HG03460 (cell line): ENCODE results near the gene ATP11C.
A peak's percentile ranks its signal among the peaks of the same experiment; 100 is the strongest.
"Not testable (repeated sequence)": the region's sequence is repeated elsewhere in the genome, so short reads cannot be mapped to it uniquely, and the experiment has no call there.

Source experiments
- ATAC-seq: cut with Tn5 transposase; IDR thresholded peaks from one replicate; pipeline ENCODE4 v1.9.1; 2021; ENCODE audit not compliant: unreplicated experiment

Gene ATP11C

DNA sequence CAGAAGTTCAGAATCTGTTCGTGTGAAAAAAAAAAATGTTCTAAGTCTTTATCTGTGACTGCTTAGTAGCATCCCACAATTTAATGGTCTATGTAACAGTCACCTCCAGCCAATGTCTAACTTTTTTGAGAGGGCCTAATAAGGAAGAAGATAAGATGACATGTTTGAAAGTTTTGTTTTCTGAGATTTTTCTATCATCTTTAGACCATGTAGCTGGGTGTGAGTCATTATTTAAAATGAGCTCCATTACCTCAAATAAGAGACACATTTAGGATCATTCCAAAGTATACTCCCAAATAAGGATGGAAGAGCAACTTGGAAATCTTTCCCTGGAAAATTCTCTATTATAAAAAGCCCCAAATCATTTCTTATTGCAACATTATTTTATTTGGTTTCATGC is 196.7 kb downstream of the ATP11C start:
- ATAC-seq, result no peak

DNA sequence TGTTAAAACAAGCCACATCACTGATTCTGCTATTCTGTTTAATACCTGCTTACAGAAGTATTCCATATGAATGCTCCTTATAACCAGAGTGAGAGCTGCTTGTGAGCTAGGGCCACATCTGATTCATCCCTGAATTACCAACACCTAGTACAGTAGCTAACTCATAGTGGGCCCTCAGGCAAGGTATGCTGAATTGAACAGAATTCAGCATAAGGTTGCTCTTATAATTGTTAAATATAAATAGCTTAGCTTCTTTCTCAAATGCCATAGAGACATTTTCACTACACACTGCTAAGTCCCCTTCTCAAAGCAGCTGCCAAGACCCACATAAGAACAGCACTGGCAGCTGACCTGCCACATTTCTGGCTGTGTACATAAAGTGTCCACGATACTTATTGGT is 197.9 kb downstream of the ATP11C start:
- no peak for ATAC-seq

DNA sequence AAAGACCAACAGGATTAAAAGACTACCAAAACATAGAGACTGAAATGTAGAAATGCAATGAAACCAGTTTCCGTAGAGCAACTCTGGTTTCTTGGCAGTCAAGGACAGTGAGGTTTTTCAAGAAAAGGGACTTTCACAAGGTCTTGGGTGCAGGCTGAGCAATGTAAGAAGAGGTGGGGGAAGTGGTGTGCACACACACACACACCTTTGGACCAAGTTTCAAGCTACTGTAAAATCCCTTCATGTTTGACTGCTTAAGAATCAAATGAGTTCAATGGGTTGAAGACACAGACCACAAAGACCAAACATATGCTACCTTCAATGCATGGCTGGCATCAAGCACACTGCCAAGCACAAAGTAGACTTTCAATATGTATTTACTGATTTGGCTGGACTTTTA is 207.1 kb downstream of the ATP11C start:
- ATAC-seq, result peak; percentile 94

GRCh38 chrX:139724626-139725025 is 208.2 kb downstream of the ATP11C start:
- no peak for ATAC-seq

GRCh38 chrX:139720979-139721378 is 211.9 kb downstream of the ATP11C start:
- no peak for ATAC-seq

GRCh38 chrX:139720136-139720535 is 212.7 kb downstream of the ATP11C start:
- ATAC-seq, result no peak

DNA sequence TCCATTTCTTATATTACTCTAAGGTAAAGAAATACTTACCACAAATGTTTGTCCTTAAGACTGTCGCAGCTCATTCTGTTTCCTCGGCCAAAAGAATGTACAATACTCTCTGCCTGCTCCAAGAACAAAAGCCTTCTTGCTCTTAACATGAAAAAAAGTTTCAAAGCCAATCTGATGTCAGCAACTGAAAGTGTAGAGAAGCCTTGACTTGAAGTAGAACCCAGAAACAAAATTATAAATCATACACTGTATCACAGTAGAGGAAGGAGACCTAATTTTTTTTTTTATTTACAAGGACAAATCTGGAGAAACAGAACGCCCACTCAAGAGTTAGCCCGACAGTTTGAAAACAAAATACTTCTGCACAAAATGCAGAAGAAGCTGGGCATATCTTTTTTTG is 224.8 kb downstream of the ATP11C start, which contains the start of gene MCF2:
TSS of gene MCF2 (minus strand) at position 101 of the 400 bp plus-strand sequence. CDS start 56,423 bp downstream, outside the sequence.
- no peak for ATAC-seq

DNA sequence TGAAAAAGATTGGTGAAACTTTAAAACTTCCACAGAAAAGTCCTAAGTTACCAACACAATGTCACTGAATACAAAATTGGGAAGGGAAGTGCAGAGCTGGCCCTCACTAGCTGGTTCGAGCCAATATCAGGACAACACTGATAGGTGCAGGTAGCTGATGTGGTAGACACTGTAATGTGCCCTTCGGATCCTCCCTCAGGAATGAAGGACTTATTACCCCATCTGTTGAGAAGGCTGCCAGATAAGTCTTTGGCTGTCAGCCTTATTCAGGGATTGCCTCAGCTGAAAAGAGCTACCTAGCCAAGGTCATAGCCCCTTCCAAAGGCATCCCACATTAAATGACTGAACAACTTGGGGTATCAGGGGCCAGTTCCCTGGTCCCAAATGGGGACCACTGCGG is 230.2 kb downstream of the ATP11C start:
- ATAC-seq, result no peak

GRCh38 chrX:139692908-139693307 is 239.9 kb downstream of the ATP11C start:
- no peak for ATAC-seq

- no peak for ATAC-seq
Measured at GRCh38 chrX:139692506-139692849, 240.4 kb downstream of the ATP11C start.

DNA sequence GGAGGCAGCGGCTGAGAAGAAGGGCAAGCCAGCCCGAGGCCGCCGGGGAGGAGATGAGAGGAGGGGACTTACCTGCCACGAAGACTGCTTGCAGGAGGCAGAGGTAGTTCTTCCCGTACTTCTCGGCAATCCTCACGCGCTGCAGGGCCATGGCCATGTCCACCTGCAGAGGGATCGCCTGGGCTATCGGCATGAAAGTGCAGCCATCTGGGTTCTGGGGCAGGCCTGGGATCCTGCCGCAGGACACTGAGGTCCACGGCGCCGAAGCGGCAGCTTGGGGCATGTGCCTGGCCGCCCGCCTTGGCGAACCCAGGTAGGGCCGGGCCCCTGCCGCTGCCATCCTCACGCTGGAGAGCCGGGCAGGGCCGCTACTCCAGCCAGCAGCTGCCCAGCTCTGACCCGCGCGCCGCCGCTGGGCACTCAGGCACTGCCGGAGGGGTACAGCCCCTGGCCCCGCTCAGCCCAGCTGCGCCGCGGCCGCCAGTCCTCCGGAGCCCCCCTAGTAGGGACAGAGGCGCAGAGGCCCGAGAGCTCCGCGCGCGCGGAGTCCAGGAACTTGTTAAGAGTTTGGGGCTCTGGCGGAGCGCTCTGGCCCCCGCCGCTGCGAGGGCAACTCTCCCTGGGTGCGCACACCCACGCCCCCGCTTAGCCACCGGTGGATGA is 240.9 kb downstream of the ATP11C start:
- no peak for ATAC-seq

GRCh38 chrX:139691493-139691842 is 241.4 kb downstream of the ATP11C start:
- no peak for ATAC-seq

- not testable (repeated sequence) for ATAC-seq
Measured at GRCh38 chrX:139685175-139685574, 247.7 kb downstream of the ATP11C start.

DNA sequence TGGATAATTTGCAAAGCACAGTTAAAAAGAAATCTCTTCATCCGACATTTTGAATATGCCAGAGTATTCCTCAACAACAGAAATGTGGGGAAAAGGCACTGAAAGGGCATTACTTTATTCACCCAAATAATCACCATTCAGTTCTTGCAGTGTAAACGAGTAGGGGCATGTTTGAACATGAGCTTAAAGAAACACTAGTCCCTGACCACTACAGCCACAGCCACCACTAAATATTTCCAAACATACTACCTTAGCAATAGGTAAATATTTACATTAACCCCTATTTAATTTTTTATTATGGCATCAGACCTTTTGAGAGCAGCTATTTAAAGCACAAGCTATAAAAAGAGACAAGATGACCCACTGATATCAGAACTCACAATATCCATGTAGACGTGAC is 252.5 kb downstream of the ATP11C start:
- ATAC-seq, result no peak
